ENCODE results near the gene AMBP. TPM values are rescaled to one million over a fixed set of nuclear protein-coding genes. Genes with fewer than 3 reads are reported as not detected.
"Not testable (repeated sequence)": the region's sequence is repeated elsewhere in the genome, so short reads cannot be mapped to it uniquely, and the experiment has no call there.

Gene AMBP
- polyA plus RNA-seq, 4 donors = 1.1 to 28.3 (median 1.6) TPM

- DNase-seq (ENCODE audit: low read depth in 4 of 4, low spot score in 2 of 4) = no peak
These were observed 23.0 kb downstream of the AMBP start for GRCh38 chr9:114055061-114055460.

GRCh38 chr9:114054191-114054690, 23.9 kb downstream of the AMBP start:
- DNase-seq (ENCODE audit: low read depth in 4 of 4, low spot score in 2 of 4) = no peak

- DNase-seq (ENCODE audit: low read depth in 4 of 4, low spot score in 2 of 4) = no peak
These were observed 24.7 kb downstream of the AMBP start for GRCh38 chr9:114053246-114054005.

GRCh38 chr9:114051706-114052105, 26.4 kb downstream of the AMBP start:
- DNase-seq (ENCODE audit: low read depth in 4 of 4, low spot score in 2 of 4) = no peak

GRCh38 chr9:114051281-114051680, 26.8 kb downstream of the AMBP start:
- DNase-seq (ENCODE audit: low read depth in 4 of 4, low spot score in 2 of 4) = no peak

- no peak for DNase-seq (ENCODE audit: low read depth in 4 of 4, low spot score in 2 of 4)
These were observed 27.5 kb downstream of the AMBP start for GRCh38 chr9:114050646-114051045.

- no peak for DNase-seq (ENCODE audit: low read depth in 4 of 4, low spot score in 2 of 4)
These were observed 27.9 kb downstream of the AMBP start for GRCh38 chr9:114050226-114050568.

GRCh38 chr9:114049441-114050225, 28.5 kb downstream of the AMBP start:
- no peak for DNase-seq (ENCODE audit: low read depth in 4 of 4, low spot score in 2 of 4)

- DNase-seq (ENCODE audit: low read depth in 4 of 4, low spot score in 2 of 4) = no peak
These were observed 29.3 kb downstream of the AMBP start for GRCh38 chr9:114048533-114049415.

GRCh38 chr9:114047717-114048116, 30.4 kb downstream of the AMBP start:
- DNase-seq (ENCODE audit: low read depth in 4 of 4, low spot score in 2 of 4) = no peak

GRCh38 chr9:114046875-114047274, 31.2 kb downstream of the AMBP start:
- no peak for DNase-seq (ENCODE audit: low read depth in 4 of 4, low spot score in 2 of 4)

- no peak for DNase-seq (ENCODE audit: low read depth in 4 of 4, low spot score in 2 of 4)
These were observed 31.8 kb downstream of the AMBP start for GRCh38 chr9:114046237-114046755.

- DNase-seq (ENCODE audit: low read depth in 4 of 4, low spot score in 2 of 4) = not testable (repeated sequence)
These were observed 34.4 kb downstream of the AMBP start for GRCh38 chr9:114043660-114044059.

- no peak for DNase-seq (ENCODE audit: low read depth in 4 of 4, low spot score in 2 of 4)
These were observed 38.6 kb downstream of the AMBP start for GRCh38 chr9:114039484-114039883.

- DNase-seq (ENCODE audit: low read depth in 4 of 4, low spot score in 2 of 4) = no peak
These were observed 39.3 kb downstream of the AMBP start for GRCh38 chr9:114038724-114039313.

GRCh38 chr9:114037961-114038723, 40.0 kb downstream of the AMBP start:
- peak; percentile 18 to 59 (median 32) for DNase-seq (ENCODE audit: low read depth in 4 of 4, low spot score in 2 of 4)

- no peak for DNase-seq (ENCODE audit: low read depth in 4 of 4, low spot score in 2 of 4)
These were observed 40.9 kb downstream of the AMBP start for GRCh38 chr9:114037249-114037648.

- DNase-seq (ENCODE audit: low read depth in 4 of 4, low spot score in 2 of 4) = no peak
These were observed 42.0 kb downstream of the AMBP start for GRCh38 chr9:114035845-114036801.

All from left renal cortex interstitium (tissue), 4 donors.